ENCODE measurements around the gene SYNDIG1. TPM values are rescaled to one million over a fixed set of nuclear protein-coding genes. Genes with fewer than 3 reads are reported as not detected.

SYNDIG1 gene
- total RNA-seq, 1 experiment from 2014 or later: 5.4 TPM

GRCh38 chr20:24615353-24615752 lies 145.9 kb downstream of the SYNDIG1 start:
- H3K56ac ChIP-seq (ENCODE audit: insufficient read length, low read depth, low read length): no peak overlapping the region
- no peak overlapping the region for H4K8ac ChIP-seq (replicated peaks; ENCODE audit: insufficient read length, low read depth, low read length)
- no peaks in the 10 kb centered on the region for H3K23me2 ChIP-seq (ENCODE audit: insufficient read length, low read depth, low read length, poor library complexity, severe bottlenecking)
- no peak for DNase-seq
- no peak overlapping the region for H4K91ac ChIP-seq (ENCODE audit: insufficient read length, low read depth, low read length)
- peaks cover 0 to 2% (median 0%) of the 10 kb centered on the region in 3 experiments; a peak in 2 of 7 replicates for H3K36me3 Mint-ChIP-seq (ENCODE audit: insufficient read depth in 1 of 3, low read depth in 3 of 3)
- peaks cover 9 to 16% of the 10 kb centered on the region in 2 experiments for H3K4me1 Mint-ChIP-seq
- H3T11ph ChIP-seq (ENCODE audit: low read length): no peak overlapping the region
- H3K27ac ChIP-seq (ENCODE audit: insufficient read length, low read depth, low read length): no peak overlapping the region
- H2BK5ac ChIP-seq (ENCODE audit: insufficient read length, low read length): no peak overlapping the region
- no peaks in the 10 kb centered on the region for H3K9me3 Mint-ChIP-seq
- no peak overlapping the region for H3K23ac ChIP-seq (ENCODE audit: insufficient read length, low read depth, low read length)
- no peak overlapping the region for H3K27ac Mint-ChIP-seq
- H3K79me2 ChIP-seq (ENCODE audit: insufficient read depth, low read length): no peaks in the 10 kb centered on the region
- no peak overlapping the region for H3K9ac ChIP-seq (ENCODE audit: extremely low read depth, insufficient read length, low read length)
- no peaks in the 10 kb centered on the region for H3K79me1 ChIP-seq (ENCODE audit: insufficient read depth, low read depth, low read length, poor library complexity, severe bottlenecking)
- H3K27me3 ChIP-seq (ENCODE audit: insufficient read depth, low read length): no peaks in the 10 kb centered on the region
- no peaks in the 10 kb centered on the region for H3K9me3 ChIP-seq (ENCODE audit: control insufficient read depth, low read depth, low read length)
- H2BK120ac ChIP-seq (ENCODE audit: low read depth, low read length, poor library complexity, severe bottlenecking): no peak overlapping the region
- H3K27me3 Mint-ChIP-seq (ENCODE audit: low read depth): no peaks in the 10 kb centered on the region; the same call in none of the 2 replicates
- TF ChIP-seq CTCF (conservative IDR thresholded peaks at IDR 0.05): no peak
- peaks cover 5% of the 10 kb centered on the region; the same call in 1 of the 2 replicates for H3K4me1 ChIP-seq (ENCODE audit: insufficient read depth, low read length)
- no peak overlapping the region for H4K5ac ChIP-seq (ENCODE audit: insufficient read length, low read depth, low read length)
- H2AFZ ChIP-seq (ENCODE audit: low read length): no peak overlapping the region
- no peak overlapping the region for H3K4me3 Mint-ChIP-seq
- no peak overlapping the region for H3K18ac ChIP-seq (ENCODE audit: insufficient read length, low read depth, low read length)
- no peak overlapping the region for H2BK20ac ChIP-seq (ENCODE audit: low read depth, low read length, poor library complexity, severe bottlenecking)
- no peak overlapping the region for H3K4me2 ChIP-seq (ENCODE audit: insufficient read depth, insufficient read length, low read length)
- no peak overlapping the region for H3K4ac ChIP-seq (ENCODE audit: low read depth, low read length)
- H2BK15ac ChIP-seq (ENCODE audit: low read depth, low read length): no peak overlapping the region
- no peak overlapping the region for H2BK12ac ChIP-seq (ENCODE audit: insufficient read length, low read depth, low read length)
- no CpG with 5 or more reads among the region's 8 CpGs for WGBS (ENCODE audit: extremely low coverage, insufficient read length, low lambda C conversion rate)
- H2AK5ac ChIP-seq (ENCODE audit: insufficient read length, low read length): no peak overlapping the region
- no peaks in the 10 kb centered on the region for H4K20me1 ChIP-seq (ENCODE audit: control insufficient read depth, insufficient read depth, insufficient read length)
- no peak overlapping the region for H3K14ac ChIP-seq (ENCODE audit: insufficient read depth, low read length)
